ENCODE results near the gene SF3B1. TPM values are rescaled to one million over a fixed set of nuclear protein-coding genes. Genes with fewer than 3 reads are reported as not detected.
"Not testable (repeated sequence)": the region's sequence is repeated elsewhere in the genome, so short reads cannot be mapped to it uniquely, and the experiment has no call there.

SF3B1 gene
- total RNA-seq, 1 donor from 2014 or later, result 284 TPM

GRCh38 chr2:197453914-197454398, 19.1 kb upstream of the SF3B1 start:
- Mint-ChIP-seq H3K4me3 (ENCODE audit: low read depth) (peak overlapping the region; percentile 99), H3K36me3 (ENCODE audit: low read depth) (peaks cover 12% of the 10 kb centered on the region), H3K9me3 (no peaks in the 10 kb centered on the region), H3K4me1 (ENCODE audit: low read depth) (peaks cover 26% of the 10 kb centered on the region), H3K27ac (peak overlapping the region; percentile 100), H3K27me3 (ENCODE audit: low read depth) (no peaks in the 10 kb centered on the region)
- DNase-seq (ENCODE audit: low spot score), result no peak
- intact Hi-C loops (cut with micrococcal nuclease), result loop anchor here (1.0 to 2.0 kb wide), 5 partner anchors 19 to 815 kb away; partner anchors contain the start of genes CCDC150, HSPE1, MARS2 and MOB4

- peaks cover 12% of the 10 kb centered on the region for H3K36me3 Mint-ChIP-seq (ENCODE audit: low read depth)
- H3K27me3 Mint-ChIP-seq (ENCODE audit: low read depth), result no peaks in the 10 kb centered on the region
- intact Hi-C loops (cut with micrococcal nuclease), result loop anchor here (1.0 kb wide), 4 partner anchors 18 to 252 kb away; partner anchors contain the start of genes HSPE1, MARS2, MOB4 and SF3B1
- H3K27ac Mint-ChIP-seq, result peak within 1 kb of the TSS; percentile 100
- peaks cover 26% of the 10 kb centered on the region for H3K4me1 Mint-ChIP-seq (ENCODE audit: low read depth)
- H3K9me3 Mint-ChIP-seq, result no peaks in the 10 kb centered on the region
- H3K4me3 Mint-ChIP-seq (ENCODE audit: low read depth), result peak within 1 kb of the TSS; percentile 99
- DNase-seq (ENCODE audit: low spot score), result peak; percentile 99
These were observed 18.5 kb upstream of the SF3B1 start, which contains the start of gene COQ10B for GRCh38 chr2:197453123-197453913. TSS of gene COQ10B (plus strand) at chr2:197453552. CDS start at chr2:197453561, 9 bp downstream.

GRCh38 chr2:197452754-197453122, 17.9 kb upstream of the SF3B1 start:
- intact Hi-C loops (cut with micrococcal nuclease), result loop anchor here (1.0 kb wide), 4 partner anchors 17 to 253 kb away; partner anchors contain the start of genes HSPE1, MARS2, MOB4 and SF3B1
- DNase-seq (ENCODE audit: low spot score), result no peak
- Mint-ChIP-seq H3K4me3 (ENCODE audit: low read depth) (peak overlapping the region; percentile 99), H3K4me1 (ENCODE audit: low read depth) (peaks cover 26% of the 10 kb centered on the region), H3K9me3 (no peaks in the 10 kb centered on the region), H3K36me3 (ENCODE audit: low read depth) (peaks cover 12% of the 10 kb centered on the region), H3K27me3 (ENCODE audit: low read depth) (no peaks in the 10 kb centered on the region), H3K27ac (peak overlapping the region; percentile 100)

GRCh38 chr2:197450935-197451358, 16.1 kb upstream of the SF3B1 start:
- H3K9me3 Mint-ChIP-seq; H3K27me3 Mint-ChIP-seq (ENCODE audit: low read depth); DNase-seq (ENCODE audit: low spot score); H3K4me3 Mint-ChIP-seq (ENCODE audit: low read depth); intact Hi-C loops (cut with micrococcal nuclease): not testable (repeated sequence)
- Mint-ChIP-seq H3K4me1 (ENCODE audit: low read depth) (peaks cover 21% of the 10 kb centered on the region), H3K36me3 (ENCODE audit: low read depth) (peaks cover 12% of the 10 kb centered on the region), H3K27ac (peak overlapping the region; percentile 47)

- H3K27ac Mint-ChIP-seq, result no peak overlapping the region
- no peaks in the 10 kb centered on the region for H3K9me3 Mint-ChIP-seq
- peaks cover 18% of the 10 kb centered on the region for H3K4me1 Mint-ChIP-seq (ENCODE audit: low read depth)
- no peaks in the 10 kb centered on the region for H3K27me3 Mint-ChIP-seq (ENCODE audit: low read depth)
- intact Hi-C loops (cut with micrococcal nuclease), result no loop called here
- no peak overlapping the region for H3K4me3 Mint-ChIP-seq (ENCODE audit: low read depth)
- no peak for DNase-seq (ENCODE audit: low spot score)
- peaks cover 7% of the 10 kb centered on the region for H3K36me3 Mint-ChIP-seq (ENCODE audit: low read depth)
These were observed 15.6 kb upstream of the SF3B1 start for GRCh38 chr2:197450465-197450864.

- Mint-ChIP-seq H3K9me3 (no peaks in the 10 kb centered on the region), H3K27me3 (ENCODE audit: low read depth) (peaks cover 2% of the 10 kb centered on the region), H3K4me1 (ENCODE audit: low read depth) (peaks cover 3% of the 10 kb centered on the region), H3K4me3 (ENCODE audit: low read depth) (no peak overlapping the region), H3K36me3 (ENCODE audit: low read depth) (no peaks in the 10 kb centered on the region), H3K27ac (no peak overlapping the region)
- intact Hi-C loops (cut with micrococcal nuclease), result no loop called here
- DNase-seq (ENCODE audit: low spot score), result no peak
These were observed 12.0 kb upstream of the SF3B1 start for GRCh38 chr2:197446844-197447243.

GRCh38 chr2:197445746-197446145, 10.9 kb upstream of the SF3B1 start:
- Mint-ChIP-seq H3K27ac (no peak overlapping the region), H3K4me1 (ENCODE audit: low read depth) (no peaks in the 10 kb centered on the region), H3K4me3 (ENCODE audit: low read depth) (no peak overlapping the region), H3K27me3 (ENCODE audit: low read depth) (peaks cover 2% of the 10 kb centered on the region), H3K9me3 (no peaks in the 10 kb centered on the region), H3K36me3 (ENCODE audit: low read depth) (no peaks in the 10 kb centered on the region)
- intact Hi-C loops (cut with micrococcal nuclease), result no loop called here
- DNase-seq (ENCODE audit: low spot score), result no peak

GRCh38 chr2:197442857-197443256, 8.0 kb upstream of the SF3B1 start:
- peaks cover 2% of the 10 kb centered on the region for H3K27me3 Mint-ChIP-seq (ENCODE audit: low read depth)
- intact Hi-C loops (cut with micrococcal nuclease), result no loop called here
- H3K9me3 Mint-ChIP-seq, result no peaks in the 10 kb centered on the region
- no peaks in the 10 kb centered on the region for H3K36me3 Mint-ChIP-seq (ENCODE audit: low read depth)
- no peak overlapping the region for H3K27ac Mint-ChIP-seq
- H3K4me3 Mint-ChIP-seq (ENCODE audit: low read depth), result no peak overlapping the region
- DNase-seq (ENCODE audit: low spot score), result no peak
- H3K4me1 Mint-ChIP-seq (ENCODE audit: low read depth), result no peaks in the 10 kb centered on the region

GRCh38 chr2:197437380-197437779, 2.6 kb upstream of the SF3B1 start:
- Mint-ChIP-seq H3K36me3 (ENCODE audit: low read depth) (peaks cover 8% of the 10 kb centered on the region), H3K9me3 (no peaks in the 10 kb centered on the region), H3K4me1 (ENCODE audit: low read depth) (peaks cover 19% of the 10 kb centered on the region), H3K27me3 (ENCODE audit: low read depth) (no peaks in the 10 kb centered on the region), H3K27ac (no peak overlapping the region), H3K4me3 (ENCODE audit: low read depth) (no peak overlapping the region)
- intact Hi-C loops (cut with micrococcal nuclease), result loop anchor here (10.0 kb wide), 3 partner anchors 513 to 1783 kb away; partner anchors contain the start of genes CCDC150, PGAP1 and SLC39A10
- DNase-seq (ENCODE audit: low spot score), result no peak

GRCh38 chr2:197435598-197436420, 981 bp upstream of the SF3B1 start:
- no peak for DNase-seq (ENCODE audit: low spot score)
- intact Hi-C loops (cut with micrococcal nuclease), result loop anchor here (1.0 to 10.0 kb wide), 6 partner anchors 17 to 1781 kb away; partner anchors contain the start of genes CCDC150, COQ10B, HSPD1 and PGAP1
- Mint-ChIP-seq H3K36me3 (ENCODE audit: low read depth) (peaks cover 18% of the 10 kb centered on the region), H3K27ac (peak overlapping the region; percentile 100), H3K4me3 (ENCODE audit: low read depth) (peak overlapping the region; percentile 89), H3K4me1 (ENCODE audit: low read depth) (peaks cover 34% of the 10 kb centered on the region), H3K27me3 (ENCODE audit: low read depth) (no peaks in the 10 kb centered on the region), H3K9me3 (no peaks in the 10 kb centered on the region)

GRCh38 chr2:197433780-197434438, 919 bp downstream of the SF3B1 start:
- Mint-ChIP-seq H3K9me3 (no peaks in the 10 kb centered on the region), H3K36me3 (ENCODE audit: low read depth) (peaks cover 33% of the 10 kb centered on the region), H3K27ac (peak overlapping the region; percentile 100), H3K4me3 (ENCODE audit: low read depth) (peak overlapping the region; percentile 89), H3K27me3 (ENCODE audit: low read depth) (no peaks in the 10 kb centered on the region), H3K4me1 (ENCODE audit: low read depth) (peaks cover 48% of the 10 kb centered on the region)
- no peak for DNase-seq (ENCODE audit: low spot score)
- intact Hi-C loops (cut with micrococcal nuclease), result loop anchor here (5.0 to 10.0 kb wide), 8 partner anchors 127 to 1779 kb away; partner anchors contain the start of genes CCDC150, MARS2, PGAP1 and SLC39A10

GRCh38 chr2:197432527-197432926, 2.3 kb downstream of the SF3B1 start:
- not testable (repeated sequence) for H3K27me3 Mint-ChIP-seq (ENCODE audit: low read depth); H3K9me3 Mint-ChIP-seq; DNase-seq (ENCODE audit: low spot score)
- Mint-ChIP-seq H3K4me3 (ENCODE audit: low read depth) (peak overlapping the region; percentile 89), H3K27ac (peak overlapping the region; percentile 33), H3K4me1 (ENCODE audit: low read depth) (peaks cover 56% of the 10 kb centered on the region), H3K36me3 (ENCODE audit: low read depth) (peaks cover 42% of the 10 kb centered on the region)
- intact Hi-C loops (cut with micrococcal nuclease), result loop anchor here (5.0 to 10.0 kb wide), 8 partner anchors 125 to 1778 kb away; partner anchors contain the start of genes CCDC150, MARS2, PGAP1 and SLC39A10

Data from activated T-helper 2 cell treated with anti-CD3 and anti-CD28 coated beads, Interferon-gamma antibody, Interleukin-2, Interleukin-4, amounts not matched to agents 10 μg/mL and 5 μg/mL and 100 μg/mL, durations not matched to agents 14 hours and 24 hours and 36 hours (primary cell).